ENCODE data around the gene KCNH1. TPM values are rescaled to one million over a fixed set of nuclear protein-coding genes. Genes with fewer than 3 reads are reported as not detected.

The KCNH1 gene
- total and polyA plus RNA-seq, 9 of the 15 experiments (the other 6 are each of a cell fraction or from before 2014, with no cell fraction given): not detected

- 0% methylated on average over 2 of the region's 2 CpGs for WGBS (ENCODE audit: insufficient coverage, low coverage, missing lambda C conversion rate)
- intact Hi-C loops (cut with micrococcal nuclease): no loop called here
- Histone ChIP-seq H3K36me3 (ENCODE audit: control insufficient read depth, insufficient read depth, low read length) (no peaks in the 10 kb centered on the region), H3K9ac (ENCODE audit: insufficient read depth in 1 of 2, low read depth in 2 of 2, low read length in 2 of 2) (no peak overlapping the region), H3K9me3 (replicated peaks; ENCODE audit: control insufficient read depth, insufficient read depth, low read depth, low read length) (no peaks in the 10 kb centered on the region), H3K27ac (ENCODE audit: extremely low read depth, low read depth, low read length) (no peak overlapping the region), H3K79me2 (ENCODE audit: control insufficient read depth, insufficient read depth, low read length) (no peaks in the 10 kb centered on the region), H3K4me3 (no peak overlapping the region), H4K20me1 (replicated peaks; ENCODE audit: control insufficient read depth, insufficient read depth, low read length) (peaks cover 3% of the 10 kb centered on the region; the same call in 1 of the 2 replicates), H3K9me1 (ENCODE audit: control insufficient read depth, insufficient read depth, low read length) (no peaks in the 10 kb centered on the region), H2AFZ (ENCODE audit: low read depth, low read length) (no peak overlapping the region), H3K27me3 (ENCODE audit: control insufficient read depth in 2 of 2, insufficient read depth in 2 of 2, low read length in 2 of 2) (no peaks in the 10 kb centered on the region), H3K4me2 (ENCODE audit: insufficient read depth, low read length) (no peak overlapping the region), H3K4me1 (replicated peaks in 1 of 2; ENCODE audit: control insufficient read depth in 2 of 2, insufficient read depth in 2 of 2, low read length in 2 of 2) (no peaks in the 10 kb centered on the region)
- ATAC-seq: no peak
- no peak for TF ChIP-seq FOXJ2 (tag; IDR thresholded peaks at IDR 0.05)
- no peak for TF ChIP-seq CHD1 (IDR thresholded peaks at IDR 0.05; ENCODE audit: low read length)
- no peak for TF ChIP-seq ZBTB12 (CRISPR knock-in tag; IDR thresholded peaks at IDR 0.05)
- no peak for TF ChIP-seq HDAC2 (IDR thresholded peaks at IDR 0.05)
- TF ChIP-seq CXXC5 (CRISPR knock-in tag; IDR thresholded peaks at IDR 0.05): no peak
- no peak for TF ChIP-seq ZNF717 (CRISPR knock-in tag; IDR thresholded peaks at IDR 0.05)
- POLR2A ChIA-PET: interaction anchor here (0.6 to 1.3 kb wide), 2 partner anchors 20 to 797 kb away, joined by 3 to 4 read pairs; no protein-coding TSS in a partner anchor
- FAIRE-seq: no peak
- CTCF ChIA-PET (ENCODE audit: low intra/inter-chr PET ratio): no interaction called here
- in situ Hi-C loops (cut with MboI): no loop called here
- BruUV-seq (replicated peaks): no TSS peak
- DNase-seq (ENCODE audit: extremely low read depth in 1 of 4, low spot score in 3 of 4): no peak
These were observed 406.2 kb downstream of the KCNH1 start for GRCh38 chr1:210727709-210728108.
